MCF 10A (cell line): Measurements from ENCODE around the gene SETD1B. TPM values are rescaled to one million over a fixed set of nuclear protein-coding genes. Genes with fewer than 3 reads are reported as not detected.
A peak's percentile ranks its signal among the peaks of the same experiment; 100 is the strongest.

Experiments
- BruUV-seq: library from RNA; stranded (reverse); fragments of 400-500 nt; replicated peaks from 2 replicates; lab custom pipeline; 2021; lab: Mats Ljungman, UMichigan
- CTCF ChIA-PET: fragments of 300-600 bp; sonication (Branson Sonifier 250); formaldehyde crosslinking; extraction: SDS; loops from one replicate; lab custom pipeline; 2021; ENCODE audit warnings: antibody characterized with exemption, inconsistent platforms; lab: Yijun Ruan, JAX
- POLR2A ChIA-PET: fragments of 300-600, 350-650 bp; sonication (Branson Sonifier 250); formaldehyde crosslinking; extraction: SDS; loops from one replicate; lab custom pipeline; 2020; ENCODE audit warnings: antibody characterized with exemption, inconsistent platforms; lab: Yijun Ruan, JAX
- DNase-seq: peaks from one replicate; pipeline ENCODE4 v3.0.0-alpha.2; 2018; ENCODE audit not compliant: unreplicated experiment
- H3K27ac Mint-ChIP-seq: one replicate; pipeline ENCODE4 v1.8.0; 2022; ENCODE audit warnings: mild to moderate bottlenecking, low read depth, mixed read lengths; ENCODE audit not compliant: unreplicated experiment
- H3K27me3 Mint-ChIP-seq: one replicate; pipeline ENCODE4 v1.8.0; 2022; ENCODE audit warnings: mixed read lengths; ENCODE audit not compliant: insufficient read depth, unreplicated experiment
- H3K36me3 Mint-ChIP-seq: one replicate; pipeline ENCODE4 v1.8.0; 2022; ENCODE audit warnings: mild to moderate bottlenecking, moderate library complexity, mixed read lengths; ENCODE audit not compliant: insufficient read depth, unreplicated experiment
- H3K4me1 Mint-ChIP-seq: one replicate; pipeline ENCODE4 v1.8.0; 2022; ENCODE audit warnings: mixed read lengths; ENCODE audit not compliant: insufficient read depth, unreplicated experiment
- H3K4me3 Mint-ChIP-seq: one replicate; pipeline ENCODE4 v1.8.0; 2022; ENCODE audit warnings: mild to moderate bottlenecking, moderate library complexity, mixed read lengths; ENCODE audit not compliant: unreplicated experiment
- H3K9me3 Mint-ChIP-seq: one replicate; pipeline ENCODE4 v1.8.0; 2022; ENCODE audit warnings: mixed read lengths; ENCODE audit not compliant: unreplicated experiment
- CTCF ChIP-seq: fragments of 200-600 bp; IDR thresholded peaks from one replicate; pipeline ENCODE4 v1.8.0; 2022; ENCODE audit warnings: antibody characterized with exemption, mild to moderate bottlenecking; ENCODE audit not compliant: unreplicated experiment
- intact Hi-C: fragments of 100-400 bp; cut with micrococcal nuclease; formaldehyde crosslinking; loops from 2 replicates; pipeline ENCODE4 v1.14.1; 2022
- total RNA-seq: library from RNA; stranded (reverse); gene quantifications from 2 replicates; pipeline ENCODE4 v1.2.3, GENCODE V29; 2022

Gene SETD1B
- total RNA-seq, 1 experiment from 2014 or later, result 19.7 TPM

- H3K4me1 Mint-ChIP-seq, result peaks cover 35% of the 10 kb centered on the region
- ChIA-PET CTCF (interaction anchor here (0.6 to 17.2 kb wide), 4 partner anchors 8 to 154 kb away, joined by 3 to 301 read pairs (median 7); partner anchors contain the start of gene RHOF), POLR2A (interaction anchor here (0.9 to 9.2 kb wide), 5 partner anchors 8 to 101 kb away, joined by 4 to 167 read pairs (median 5); partner anchors contain the start of gene RHOF)
- no TSS peak for BruUV-seq
- peak; percentile 100 for DNase-seq
- TF ChIP-seq CTCF, result no peak
- no peak overlapping the region for H3K4me3 Mint-ChIP-seq
- peak overlapping the region; percentile 76 for H3K27ac Mint-ChIP-seq
- H3K9me3 Mint-ChIP-seq, result no peaks in the 10 kb centered on the region
- H3K36me3 Mint-ChIP-seq, result peaks cover 8% of the 10 kb centered on the region
- intact Hi-C loops, result no loop called here
- no peaks in the 10 kb centered on the region for H3K27me3 Mint-ChIP-seq
These were observed 17.4 kb upstream of the SETD1B start for GRCh38 chr12:121786440-121786825.

GRCh38 chr12:121787063-121788025 lies 16.5 kb upstream of the SETD1B start:
- H3K4me1 Mint-ChIP-seq, result peaks cover 36% of the 10 kb centered on the region
- DNase-seq, result peak; percentile 42
- TF ChIP-seq CTCF, result no peak
- no TSS peak for BruUV-seq
- H3K36me3 Mint-ChIP-seq, result peaks cover 8% of the 10 kb centered on the region
- ChIA-PET POLR2A (interaction anchor here (0.7 to 9.2 kb wide), 7 partner anchors 9 to 310 kb away, joined by 3 to 167 read pairs (median 5); partner anchors contain the start of gene RHOF), CTCF (interaction anchor here (0.6 to 17.2 kb wide), 6 partner anchors 7 to 127 kb away, joined by 3 to 301 read pairs (median 4); partner anchors contain the start of gene RHOF)
- intact Hi-C loops, result no loop called here
- H3K27ac Mint-ChIP-seq, result no peak overlapping the region
- no peaks in the 10 kb centered on the region for H3K9me3 Mint-ChIP-seq
- H3K4me3 Mint-ChIP-seq, result no peak overlapping the region
- no peaks in the 10 kb centered on the region for H3K27me3 Mint-ChIP-seq

- no peak for DNase-seq
- H3K27me3 Mint-ChIP-seq, result no peaks in the 10 kb centered on the region
- H3K9me3 Mint-ChIP-seq, result no peaks in the 10 kb centered on the region
- no peak for TF ChIP-seq CTCF
- H3K4me1 Mint-ChIP-seq, result peaks cover 40% of the 10 kb centered on the region
- H3K27ac Mint-ChIP-seq, result no peak overlapping the region
- ChIA-PET CTCF (interaction anchor here (0.8 to 17.2 kb wide), 5 partner anchors 6 to 91 kb away, joined by 3 to 301 read pairs (median 4); partner anchors contain the start of gene RHOF), POLR2A (interaction anchor here (0.7 to 9.2 kb wide), 3 partner anchors 9 to 309 kb away, joined by 3 to 167 read pairs (median 4); partner anchors contain the start of gene RHOF)
- H3K36me3 Mint-ChIP-seq, result peaks cover 8% of the 10 kb centered on the region
- H3K4me3 Mint-ChIP-seq, result no peak overlapping the region
- no TSS peak for BruUV-seq
- intact Hi-C loops, result no loop called here
These were observed 15.5 kb upstream of the SETD1B start for GRCh38 chr12:121788176-121788818.
